PC-3 (cell line): Measurements from ENCODE around the gene SDC4. TPM values are rescaled to one million over a fixed set of nuclear protein-coding genes. Genes with fewer than 3 reads are reported as not detected.

Experiments used
- ATAC-seq: fragments of 200-7000 bp; cut with Tn5 transposase; 2 replicates; pipeline ENCODE4 v1.9.1; 2020; ENCODE audit warnings: mild to moderate bottlenecking, moderate library complexity
- Bru-seq: library from RNA; stranded (reverse); fragments of 400-500 nt; gene quantifications from one replicate; lab custom pipeline; 2021; lab: Mats Ljungman, UMichigan
- BruChase-seq, 2 experiments: library from RNA; stranded (reverse); fragments of 400-500 nt; gene quantifications; one replicate each; lab custom pipeline; 2021; lab: Mats Ljungman, UMichigan
- BruUV-seq: library from RNA; stranded (reverse); fragments of 400-500 nt; replicated peaks from 2 replicates; lab custom pipeline; 2021; lab: Mats Ljungman, UMichigan
- CTCF ChIA-PET: fragments of 300-600 bp; sonication (Branson Sonifier 250); formaldehyde crosslinking; loops from one replicate; lab custom pipeline; 2022; ENCODE audit warnings: antibody characterized with exemption; lab: Charles Lee
- POLR2A ChIA-PET: fragments of 300-600 bp; sonication (Branson Sonifier 250); formaldehyde crosslinking; loops from one replicate; lab custom pipeline; 2022; ENCODE audit warnings: antibody characterized with exemption; ENCODE audit not compliant: unreplicated experiment; lab: Charles Lee
- DNase-seq: peaks from one replicate; pipeline ENCODE4 v3.0.0-alpha.2; 2015
- H2AFZ ChIP-seq: fragments of 300-600 bp; sonication (generic); 2 replicates; pipeline ENCODE4 v1.6.0; 2016; ENCODE audit warnings: antibody characterized with exemption, low read length
- H3F3A ChIP-seq: fragments of 300-600 bp; sonication (generic); one replicate; pipeline ENCODE4 v1.6.0; 2017; ENCODE audit warnings: antibody characterized with exemption, low read length, control low read depth, mild to moderate bottlenecking; ENCODE audit not compliant: unreplicated experiment
- H3K27ac ChIP-seq: fragments of 300-600 bp; sonication (generic); 2 replicates; pipeline ENCODE4 v1.5.1; 2016; ENCODE audit warnings: mild to moderate bottlenecking, low read length
- H3K27me3 ChIP-seq: fragments of 300-600 bp; sonication (generic); 2 replicates; pipeline ENCODE4 v1.6.1; 2016; ENCODE audit warnings: low read length, mixed read lengths
- H3K36me3 ChIP-seq: fragments of 300-600 bp; sonication (generic); 2 replicates; pipeline ENCODE4 v1.6.1; 2016; ENCODE audit warnings: low read depth, mixed run types, low read length, mixed read lengths
- H3K4me1 ChIP-seq: fragments of 300-600 bp; sonication (generic); 2 replicates; pipeline ENCODE4 v1.5.1; 2016; ENCODE audit warnings: low read length; ENCODE audit not compliant: insufficient read depth
- H3K4me2 ChIP-seq: fragments of 300-600 bp; sonication (generic); 2 replicates; pipeline ENCODE4 v1.6.0; 2016; ENCODE audit warnings: low read length
- H3K4me3 ChIP-seq: fragments of 300-600 bp; sonication (generic); 2 replicates; pipeline ENCODE4 v1.5.1; 2016; ENCODE audit warnings: mild to moderate bottlenecking, low read length, mixed read lengths
- H3K79me2 ChIP-seq: fragments of 300-600 bp; sonication (generic); 2 replicates; pipeline ENCODE4 v1.6.1; 2017; ENCODE audit warnings: low read length, mixed read lengths
- H3K9ac ChIP-seq: fragments of 300-600 bp; sonication (generic); 2 replicates; pipeline ENCODE4 v1.6.0; 2016; ENCODE audit warnings: mild to moderate bottlenecking, low read length
- H3K9me2 ChIP-seq: fragments of 300-600 bp; sonication (generic); replicated peaks from 2 replicates; pipeline ENCODE4 v1.6.1; 2016; ENCODE audit warnings: mixed run types, low read length, mixed read lengths
- H3K9me3 ChIP-seq: fragments of 300-600 bp; sonication (generic); 2 replicates; pipeline ENCODE4 v1.6.1; 2016; ENCODE audit warnings: low read length, mixed read lengths
- H4K20me1 ChIP-seq: fragments of 300-600 bp; sonication (generic); 2 replicates; pipeline ENCODE4 v1.6.1; 2016; ENCODE audit warnings: low read length, mixed read lengths
- EZH2 ChIP-seq: fragments of 300-600 bp; sonication (generic); IDR thresholded peaks from one replicate; pipeline ENCODE4 v1.6.1; 2017; ENCODE audit warnings: antibody characterized with exemption, mild to moderate bottlenecking, low read length; ENCODE audit not compliant: unreplicated experiment
- EZH2phosphoT487 ChIP-seq: fragments of 300-600 bp; sonication (generic); IDR thresholded peaks from 2 replicates; pipeline ENCODE4 v1.6.1; 2018; ENCODE audit warnings: mild to moderate bottlenecking, antibody characterized with exemption, low read length, borderline replicate concordance
- intact Hi-C: fragments of 100-400 bp; cut with micrococcal nuclease; formaldehyde crosslinking; loops from 2 replicates; pipeline ENCODE4 v1.9.0; 2023
- long read RNA-seq: library from polyadenylated mRNA; unstranded; transcript quantifications from one replicate; pipeline ENCODE4 v2.0.0, GENCODE V29; 2021; ENCODE audit not compliant: unreplicated experiment
- total RNA-seq: library from RNA; depleted of rRNA; stranded (reverse); fragments of >200 nt; gene quantifications from 2 replicates; pipeline ENCODE4 v1.2.3, GENCODE V29; 2014; rRNA removed
- TF ChIP-seq, protein P1 (sequence below): fragments of 300-600 bp; sonication (generic); conservative IDR thresholded peaks from 2 replicates; pipeline ENCODE4 v1.5.1; 2017; ENCODE audit warnings: antibody characterized with exemption, low read depth, mild to moderate bottlenecking, low read length

The SDC4 gene, protein sequence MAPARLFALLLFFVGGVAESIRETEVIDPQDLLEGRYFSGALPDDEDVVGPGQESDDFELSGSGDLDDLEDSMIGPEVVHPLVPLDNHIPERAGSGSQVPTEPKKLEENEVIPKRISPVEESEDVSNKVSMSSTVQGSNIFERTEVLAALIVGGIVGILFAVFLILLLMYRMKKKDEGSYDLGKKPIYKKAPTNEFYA
- total RNA-seq (134 and 167 TPM in 2 replicates), Bru-seq, nascent RNA (percentile 95 among the genes with signal in this experiment), BruChase-seq, experiment 1, labeled RNA remaining after a 6-hour chase (percentile 97 among the genes with signal in this experiment), BruChase-seq, experiment 2, labeled RNA remaining after a 2-hour chase (percentile 95 among the genes with signal in this experiment)
- long read RNA-seq, transcript SDC4-201 (5 exons, 2,613 nt), result major isoform, 57 of 120 reads
- long read RNA-seq, partial matches to known transcripts, result 60 of 120 reads
- long read RNA-seq, other reads (novel, unspliced or antisense), result 3 of 120 reads

DNA sequence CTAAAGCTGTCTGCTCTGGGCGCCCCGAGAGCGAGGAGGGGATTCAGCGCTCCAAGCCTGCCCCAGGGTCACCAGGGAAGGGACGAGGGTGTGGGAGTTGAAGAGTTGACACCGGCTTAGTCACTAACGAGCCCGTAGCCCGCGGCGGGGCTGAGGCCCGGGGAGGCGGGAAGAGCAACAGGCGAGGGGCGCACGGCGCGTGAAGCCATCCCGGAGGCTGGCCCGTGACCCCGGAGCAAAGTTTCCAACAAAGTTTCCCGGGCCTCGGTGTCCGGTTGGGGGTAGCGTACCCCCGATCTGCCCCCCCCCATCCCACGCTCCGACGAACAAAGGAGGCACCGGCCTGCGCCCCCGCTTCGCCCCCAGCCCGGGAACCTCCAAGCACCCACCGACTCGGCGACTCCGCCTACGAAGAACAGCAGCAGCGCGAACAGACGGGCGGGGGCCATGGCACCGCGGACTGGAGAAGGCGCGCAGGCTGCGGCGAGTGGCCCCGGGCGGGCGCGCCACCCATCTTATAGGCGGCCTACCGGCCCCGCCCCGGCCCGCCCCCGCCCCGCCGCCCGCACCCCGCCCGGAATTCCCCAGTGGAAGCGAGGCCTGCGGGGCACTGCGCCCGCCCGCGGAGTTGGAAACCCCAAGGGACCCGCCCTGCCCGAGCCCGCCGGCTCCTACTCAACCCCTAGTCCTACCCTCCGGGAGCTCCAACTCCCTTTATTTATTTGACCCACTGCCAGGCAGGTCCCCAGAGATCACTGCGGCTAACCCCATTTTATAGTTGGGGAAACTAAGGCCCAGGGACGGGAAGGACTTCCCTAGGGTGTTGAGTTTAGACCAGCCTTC lies at the start of gene SDC4:
Gene SDC4 (minus strand): TSS at position 489 of the 843 bp plus-strand sequence. CDS start 40 bp downstream, at position 449.
- H3K9me2 ChIP-seq, result no peaks in the 10 kb centered on the region
- H4K20me1 ChIP-seq, result peaks cover 23% of the 10 kb centered on the region
- H3K36me3 ChIP-seq, result no peaks in the 10 kb centered on the region
- ChIA-PET CTCF (interaction anchor here (0.6 to 1.4 kb wide), 4 partner anchors 13 to 36 kb away, joined by 3 to 5 read pairs (median 4); partner anchors contain the start of gene SYS1), POLR2A (interaction anchor here (1.0 kb wide), 2 partner anchors 11 to 14 kb away, joined by 3 read pairs; no protein-coding TSS in a partner anchor)
- H2AFZ ChIP-seq, result peak within 1 kb of the TSS; percentile 88
- peaks cover 21% of the 10 kb centered on the region for H3F3A ChIP-seq
- BruUV-seq, result no TSS peak
- TF ChIP-seq EZH2phosphoT487 (no peak), EZH2 (no peak)
- TF ChIP-seq, protein P1, sequence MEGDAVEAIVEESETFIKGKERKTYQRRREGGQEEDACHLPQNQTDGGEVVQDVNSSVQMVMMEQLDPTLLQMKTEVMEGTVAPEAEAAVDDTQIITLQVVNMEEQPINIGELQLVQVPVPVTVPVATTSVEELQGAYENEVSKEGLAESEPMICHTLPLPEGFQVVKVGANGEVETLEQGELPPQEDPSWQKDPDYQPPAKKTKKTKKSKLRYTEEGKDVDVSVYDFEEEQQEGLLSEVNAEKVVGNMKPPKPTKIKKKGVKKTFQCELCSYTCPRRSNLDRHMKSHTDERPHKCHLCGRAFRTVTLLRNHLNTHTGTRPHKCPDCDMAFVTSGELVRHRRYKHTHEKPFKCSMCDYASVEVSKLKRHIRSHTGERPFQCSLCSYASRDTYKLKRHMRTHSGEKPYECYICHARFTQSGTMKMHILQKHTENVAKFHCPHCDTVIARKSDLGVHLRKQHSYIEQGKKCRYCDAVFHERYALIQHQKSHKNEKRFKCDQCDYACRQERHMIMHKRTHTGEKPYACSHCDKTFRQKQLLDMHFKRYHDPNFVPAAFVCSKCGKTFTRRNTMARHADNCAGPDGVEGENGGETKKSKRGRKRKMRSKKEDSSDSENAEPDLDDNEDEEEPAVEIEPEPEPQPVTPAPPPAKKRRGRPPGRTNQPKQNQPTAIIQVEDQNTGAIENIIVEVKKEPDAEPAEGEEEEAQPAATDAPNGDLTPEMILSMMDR, result no peak
- H3K4me1 ChIP-seq, result peaks cover 45% of the 10 kb centered on the region
- peak within 1 kb of the TSS; percentile 97 for H3K4me3 ChIP-seq
- peaks cover 48% of the 10 kb centered on the region for H3K79me2 ChIP-seq
- H3K4me2 ChIP-seq, result peak within 1 kb of the TSS; percentile 98
- H3K27ac ChIP-seq, result peak within 1 kb of the TSS; percentile 95
- H3K9me3 ChIP-seq, result no peaks in the 10 kb centered on the region
- H3K27me3 ChIP-seq, result no peaks in the 10 kb centered on the region
- ATAC-seq (peak; percentile 20), DNase-seq (peak; percentile 71)
- peak within 1 kb of the TSS; percentile 91 for H3K9ac ChIP-seq
- intact Hi-C loops, result loop anchor here (10.0 kb wide), 1 partner anchor 427 kb away; no protein-coding TSS in a partner anchor

DNA sequence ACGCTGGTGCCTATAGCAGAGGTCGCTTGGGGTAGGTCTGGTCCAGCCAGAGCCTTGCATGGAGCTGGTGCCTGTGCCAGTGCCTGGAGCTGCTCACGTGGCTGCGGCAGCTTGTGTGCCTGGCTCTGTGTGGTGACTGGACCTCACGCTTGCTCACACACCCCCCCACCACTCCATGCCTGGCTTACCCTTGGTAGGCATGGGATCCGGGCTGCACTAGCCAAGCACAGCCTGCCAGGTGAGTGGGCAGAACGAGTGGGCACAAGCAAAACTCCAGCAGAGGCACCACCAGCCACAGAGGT lies 46.8 kb upstream of the SDC4 start:
- POLR2A ChIA-PET, result no interaction called here
- CTCF ChIA-PET, result no interaction called here
- H2AFZ ChIP-seq, result no peak overlapping the region
- H3K4me1 ChIP-seq, result no peaks in the 10 kb centered on the region
- H3K79me2 ChIP-seq, result no peaks in the 10 kb centered on the region
- no peaks in the 10 kb centered on the region for H3K9me2 ChIP-seq
- peaks cover 7% of the 10 kb centered on the region; the same call in 1 of the 2 replicates for H3K36me3 ChIP-seq
- intact Hi-C loops, result no loop called here
- H3K4me3 ChIP-seq, result no peak overlapping the region
- no peaks in the 10 kb centered on the region for H3F3A ChIP-seq
- TF ChIP-seq, protein P1, result no peak
- TF ChIP-seq EZH2phosphoT487, result no peak
- TF ChIP-seq EZH2, result no peak
- H3K4me2 ChIP-seq, result no peak overlapping the region
- H4K20me1 ChIP-seq, result no peaks in the 10 kb centered on the region
- H3K27me3 ChIP-seq, result no peaks in the 10 kb centered on the region
- H3K9ac ChIP-seq, result no peak overlapping the region
- H3K9me3 ChIP-seq, result peaks cover 13% of the 10 kb centered on the region
- H3K27ac ChIP-seq, result no peak overlapping the region
- no TSS peak for BruUV-seq
- DNase-seq, result no peak
- ATAC-seq, result no peak
